Measurements from ENCODE around the gene METTL8. TPM values are rescaled to one million over a fixed set of nuclear protein-coding genes. Genes with fewer than 3 reads are reported as not detected.

METTL8 gene
- total RNA-seq, 1 experiment from 2014 or later, result 34.4 TPM

- no peaks in the 10 kb centered on the region for H3K9me3 ChIP-seq (ENCODE audit: control insufficient read depth in 1 of 2, insufficient read depth in 1 of 2, low read depth in 1 of 2, low read length in 2 of 2)
- peak overlapping the region; percentile 69 to 90 for H3K4me3 ChIP-seq (replicated peaks in 1 of 2; ENCODE audit: low read depth in 1 of 2, low read length in 2 of 2)
- H3K27me3 ChIP-seq (ENCODE audit: insufficient read depth, low read length), result no peaks in the 10 kb centered on the region
- peak overlapping the region; percentile 94 for H3K9ac ChIP-seq (ENCODE audit: low read length)
- RAD21 ChIA-PET (ENCODE audit: low non-redundant PET in 1 of 2, low total read pairs in 2 of 2, uncharacterized antibody in 2 of 2, unreplicated experiment in 2 of 2), result no interaction called here
- peak overlapping the region; percentile 85 for H3K4me2 ChIP-seq (ENCODE audit: low read length)
- POLR2A ChIA-PET, result interaction anchor here (0.6 kb wide), 1 partner anchor 10 kb away, joined by 3 read pairs; no protein-coding TSS in a partner anchor
- intact Hi-C loops (cut with micrococcal nuclease), result no loop called here
- CTCF ChIA-PET, result interaction anchor here (3.3 kb wide), 1 partner anchor 16 kb away, joined by 8 read pairs; no protein-coding TSS in a partner anchor
- no peak overlapping the region for H2AFZ ChIP-seq (ENCODE audit: low read depth, low read length, poor library complexity, severe bottlenecking)
- peaks cover 0 to 8% of the 10 kb centered on the region in 2 experiments; a peak in 1 of 4 replicates for H3K36me3 ChIP-seq (ENCODE audit: control insufficient read depth in 1 of 2, insufficient read depth in 2 of 2, low read length in 2 of 2)
- DNase-seq (ENCODE audit: low read depth, low spot score) (no peak), ATAC-seq (no peak)
- peak overlapping the region; percentile 94; the same call in 1 of the 2 replicates for H3K27ac ChIP-seq (ENCODE audit: low read depth, low read length)
- H3K9me2 ChIP-seq (ENCODE audit: insufficient read depth), result no peaks in the 10 kb centered on the region
- peaks cover 9 to 45% of the 10 kb centered on the region in 2 experiments; a peak in 3 of 4 replicates for H3K4me1 ChIP-seq (ENCODE audit: control insufficient read depth in 1 of 2, insufficient read depth in 2 of 2, low read length in 2 of 2)
- no TSS peak for BruUV-seq (replicated peaks)
- no peak for TF ChIP-seq REST (IDR thresholded peaks at IDR 0.05; ENCODE audit: low read depth)
- no peak for TF ChIP-seq TCF7L2 (IDR thresholded peaks at IDR 0.05; ENCODE audit: borderline replicate concordance, extremely low read depth, insufficient read depth, insufficient read length)
- no peak for TF ChIP-seq ATF3 (IDR thresholded peaks at IDR 0.05)
- no peak for TF ChIP-seq CBX3 (IDR thresholded peaks at IDR 0.05; ENCODE audit: low read depth)
- TF ChIP-seq, protein P1, sequence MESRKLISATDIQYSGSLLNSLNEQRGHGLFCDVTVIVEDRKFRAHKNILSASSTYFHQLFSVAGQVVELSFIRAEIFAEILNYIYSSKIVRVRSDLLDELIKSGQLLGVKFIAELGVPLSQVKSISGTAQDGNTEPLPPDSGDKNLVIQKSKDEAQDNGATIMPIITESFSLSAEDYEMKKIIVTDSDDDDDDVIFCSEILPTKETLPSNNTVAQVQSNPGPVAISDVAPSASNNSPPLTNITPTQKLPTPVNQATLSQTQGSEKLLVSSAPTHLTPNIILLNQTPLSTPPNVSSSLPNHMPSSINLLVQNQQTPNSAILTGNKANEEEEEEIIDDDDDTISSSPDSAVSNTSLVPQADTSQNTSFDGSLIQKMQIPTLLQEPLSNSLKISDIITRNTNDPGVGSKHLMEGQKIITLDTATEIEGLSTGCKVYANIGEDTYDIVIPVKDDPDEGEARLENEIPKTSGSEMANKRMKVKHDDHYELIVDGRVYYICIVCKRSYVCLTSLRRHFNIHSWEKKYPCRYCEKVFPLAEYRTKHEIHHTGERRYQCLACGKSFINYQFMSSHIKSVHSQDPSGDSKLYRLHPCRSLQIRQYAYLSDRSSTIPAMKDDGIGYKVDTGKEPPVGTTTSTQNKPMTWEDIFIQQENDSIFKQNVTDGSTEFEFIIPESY (IDR thresholded peaks at IDR 0.05; ENCODE audit: extremely low read depth, insufficient replicate concordance, low read length), result no peak
- no peak for TF ChIP-seq EGR1 (IDR thresholded peaks at IDR 0.05; ENCODE audit: low read depth)
- no peak for TF ChIP-seq FOSL1 (IDR thresholded peaks at IDR 0.05; ENCODE audit: low read depth)
- TF ChIP-seq CEBPB (IDR thresholded peaks at IDR 0.05; ENCODE audit: low read depth), result no peak
- no peak for TF ChIP-seq SIN3A (IDR thresholded peaks at IDR 0.05; ENCODE audit: low read depth)
- peaks cover 81% of the 10 kb centered on the region for H3K79me2 ChIP-seq (ENCODE audit: insufficient read depth, low read length)
- no peaks in the 10 kb centered on the region for H4K20me1 ChIP-seq (ENCODE audit: insufficient read depth)
These were observed 1.4 kb downstream of the METTL8 start for GRCh38 chr2:171432206-171432968.

All from HCT116 (cell line).